Measurements from ENCODE around the gene ZNF761. TPM values are rescaled to one million over a fixed set of nuclear protein-coding genes. Genes with fewer than 3 reads are reported as not detected.

Gene ZNF761
- total RNA-seq, 2 experiments from 2014 or later = 14.0 to 16.0 TPM

GRCh38 chr19:53389571-53389970 is 42.2 kb upstream of the ZNF761 start:
- TF ChIP-seq EZH2phosphoT487 (IDR thresholded peaks at IDR 0.05; ENCODE audit: borderline replicate concordance, low read depth, low read length) = no peak
- TF ChIP-seq, protein P1, sequence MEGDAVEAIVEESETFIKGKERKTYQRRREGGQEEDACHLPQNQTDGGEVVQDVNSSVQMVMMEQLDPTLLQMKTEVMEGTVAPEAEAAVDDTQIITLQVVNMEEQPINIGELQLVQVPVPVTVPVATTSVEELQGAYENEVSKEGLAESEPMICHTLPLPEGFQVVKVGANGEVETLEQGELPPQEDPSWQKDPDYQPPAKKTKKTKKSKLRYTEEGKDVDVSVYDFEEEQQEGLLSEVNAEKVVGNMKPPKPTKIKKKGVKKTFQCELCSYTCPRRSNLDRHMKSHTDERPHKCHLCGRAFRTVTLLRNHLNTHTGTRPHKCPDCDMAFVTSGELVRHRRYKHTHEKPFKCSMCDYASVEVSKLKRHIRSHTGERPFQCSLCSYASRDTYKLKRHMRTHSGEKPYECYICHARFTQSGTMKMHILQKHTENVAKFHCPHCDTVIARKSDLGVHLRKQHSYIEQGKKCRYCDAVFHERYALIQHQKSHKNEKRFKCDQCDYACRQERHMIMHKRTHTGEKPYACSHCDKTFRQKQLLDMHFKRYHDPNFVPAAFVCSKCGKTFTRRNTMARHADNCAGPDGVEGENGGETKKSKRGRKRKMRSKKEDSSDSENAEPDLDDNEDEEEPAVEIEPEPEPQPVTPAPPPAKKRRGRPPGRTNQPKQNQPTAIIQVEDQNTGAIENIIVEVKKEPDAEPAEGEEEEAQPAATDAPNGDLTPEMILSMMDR (conservative IDR thresholded peaks at IDR 0.05; ENCODE audit: low read length) = no peak
- Histone ChIP-seq H3K4me2 (ENCODE audit: low read length) (no peak overlapping the region), H3K9me3 (ENCODE audit: low read length) (peaks cover 20% of the 10 kb centered on the region; the same call in 1 of the 2 replicates), H3K79me2 (ENCODE audit: insufficient read depth, low read depth, low read length) (no peaks in the 10 kb centered on the region), H3K4me1 (ENCODE audit: insufficient read depth, low read length, poor library complexity, severe bottlenecking) (peaks cover 7% of the 10 kb centered on the region), H3K27ac (ENCODE audit: low read depth, low read length, poor library complexity, severe bottlenecking) (no peak overlapping the region), H4K20me1 (ENCODE audit: insufficient read depth, low read length) (no peaks in the 10 kb centered on the region), H3K36me3 (ENCODE audit: insufficient read depth, low read length) (peaks cover 27% of the 10 kb centered on the region), H3K4me3 (ENCODE audit: low read depth, low read length, poor library complexity, severe bottlenecking) (no peak overlapping the region), H3K9me2 (ENCODE audit: insufficient read depth, low read length) (no peaks in the 10 kb centered on the region), H2AFZ (ENCODE audit: low read length) (no peak overlapping the region)
- POLR2A ChIA-PET = no interaction called here
- CTCF ChIA-PET (ENCODE audit: unreplicated experiment) = no interaction called here
- no peak for DNase-seq (ENCODE audit: low spot score)
- BruUV-seq (replicated peaks) = no TSS peak
- intact Hi-C loops (cut with micrococcal nuclease; ENCODE audit: unreplicated experiment) = no loop called here

DNA sequence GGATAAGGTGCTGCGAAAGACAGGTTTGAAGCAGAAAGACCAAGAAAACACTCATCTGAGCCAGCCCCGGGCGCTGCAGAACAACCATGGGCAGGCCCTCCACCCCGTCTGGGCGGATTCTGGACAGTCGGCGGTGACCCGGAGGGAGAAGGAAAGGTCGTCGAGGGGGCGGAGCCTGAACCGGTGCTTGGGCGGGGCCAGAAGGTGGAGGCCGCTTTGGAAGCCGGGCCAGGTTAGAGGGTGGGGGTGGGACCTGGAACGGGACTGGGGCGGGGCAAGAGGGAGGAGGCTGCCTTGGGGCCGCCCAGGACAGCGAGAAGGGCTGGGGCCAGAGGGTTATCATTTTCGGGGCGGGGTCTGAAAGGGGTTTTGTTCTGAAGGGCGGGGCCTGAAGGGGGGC is 41.8 kb upstream of the ZNF761 start:
- no peak for DNase-seq (ENCODE audit: low spot score)
- H2AFZ ChIP-seq (ENCODE audit: low read length) = no peak overlapping the region
- H3K27ac ChIP-seq (ENCODE audit: low read depth, low read length, poor library complexity, severe bottlenecking) = no peak overlapping the region
- POLR2A ChIA-PET = no interaction called here
- H3K9me2 ChIP-seq (ENCODE audit: insufficient read depth, low read length) = no peaks in the 10 kb centered on the region
- CTCF ChIA-PET (ENCODE audit: unreplicated experiment) = no interaction called here
- H3K4me3 ChIP-seq (ENCODE audit: low read depth, low read length, poor library complexity, severe bottlenecking) = no peak overlapping the region
- H4K20me1 ChIP-seq (ENCODE audit: insufficient read depth, low read length) = no peaks in the 10 kb centered on the region
- peaks cover 23% of the 10 kb centered on the region for H3K36me3 ChIP-seq (ENCODE audit: insufficient read depth, low read length)
- no peak for TF ChIP-seq EZH2phosphoT487 (IDR thresholded peaks at IDR 0.05; ENCODE audit: borderline replicate concordance, low read depth, low read length)
- TF ChIP-seq, protein P1 (conservative IDR thresholded peaks at IDR 0.05; ENCODE audit: low read length) = no peak
- H3K4me1 ChIP-seq (ENCODE audit: insufficient read depth, low read length, poor library complexity, severe bottlenecking) = peaks cover 10% of the 10 kb centered on the region
- H3K4me2 ChIP-seq (ENCODE audit: low read length) = no peak overlapping the region
- H3K9me3 ChIP-seq (ENCODE audit: low read length) = peaks cover 16% of the 10 kb centered on the region; the same call in 1 of the 2 replicates
- BruUV-seq (replicated peaks) = no TSS peak
- H3K79me2 ChIP-seq (ENCODE audit: insufficient read depth, low read depth, low read length) = no peaks in the 10 kb centered on the region
- intact Hi-C loops (cut with micrococcal nuclease; ENCODE audit: unreplicated experiment) = loop anchor here (10.0 kb wide), 1 partner anchor 195 kb away; the partner anchor contains the start of gene ZNF665

- Histone ChIP-seq H3K79me2 (ENCODE audit: insufficient read depth, low read depth, low read length) (peaks cover 13% of the 10 kb centered on the region; the same call in 1 of the 2 replicates), H4K20me1 (ENCODE audit: insufficient read depth, low read length) (no peaks in the 10 kb centered on the region), H3K9me3 (ENCODE audit: low read length) (0 out of 2 replicates have a peak, but pooled peaks cover 4% of the 10 kb centered on the region), H3K4me3 (ENCODE audit: low read depth, low read length, poor library complexity, severe bottlenecking) (peak overlapping the region; percentile 87), H3K36me3 (ENCODE audit: insufficient read depth, low read length) (peaks cover 13% of the 10 kb centered on the region), H3K9me2 (ENCODE audit: insufficient read depth, low read length) (no peaks in the 10 kb centered on the region), H3K4me1 (ENCODE audit: insufficient read depth, low read length, poor library complexity, severe bottlenecking) (peaks cover 15% of the 10 kb centered on the region), H3K4me2 (ENCODE audit: low read length) (peak overlapping the region; percentile 54), H2AFZ (ENCODE audit: low read length) (peak overlapping the region; percentile 77; the same call in 1 of the 2 replicates), H3K27ac (ENCODE audit: low read depth, low read length, poor library complexity, severe bottlenecking) (no peak overlapping the region)
- ChIA-PET POLR2A (no interaction called here), CTCF (ENCODE audit: unreplicated experiment) (no interaction called here)
- intact Hi-C loops (cut with micrococcal nuclease; ENCODE audit: unreplicated experiment) = loop anchor here (10.0 kb wide), 1 partner anchor 200 kb away; the partner anchor contains the start of gene ZNF665
- TF ChIP-seq, protein P1 (conservative IDR thresholded peaks at IDR 0.05; ENCODE audit: low read length) = no peak
- TF ChIP-seq EZH2phosphoT487 (IDR thresholded peaks at IDR 0.05; ENCODE audit: borderline replicate concordance, low read depth, low read length) = no peak
- no TSS peak for BruUV-seq (replicated peaks)
- DNase-seq (ENCODE audit: low spot score) = no peak
These were observed 37.2 kb upstream of the ZNF761 start for GRCh38 chr19:53394522-53394973.

All from OCI-LY7 (cell line).